Adrenal gland (tissue), 12 donors: ENCODE data around the gene ATXN1. TPM values are rescaled to one million over a fixed set of nuclear protein-coding genes. Genes with fewer than 3 reads are reported as not detected.

Experiments used
- DNase-seq, 7 donors: peaks; one replicate each; pipeline ENCODE4 v3.0.0-alpha.2; 2019 to 2020
- H3K27ac ChIP-seq, 5 donors: fragments of 200-600 bp; sonication (generic) in 4 of 5; 1 replicate in 3 of 5; 2 replicates in 2 of 5; pipeline versions ENCODE4 v1.5.1 to v1.8.0; 2016 to 2020; ENCODE audit warnings: mild to moderate bottlenecking in 1 of 5
- H3K27me3 ChIP-seq: fragments of 200-600 bp; 2 replicates; pipeline ENCODE4 v1.8.0; 2021
- H3K36me3 ChIP-seq, 2 donors: fragments of 200-600 bp; replicated peaks in 1 of 2; 1 replicate in 1 of 2; 2 replicates in 1 of 2; pipeline versions ENCODE4 v1.5.1 to v1.8.0; 2018 to 2022
- H3K4me1 ChIP-seq, 2 donors: fragments of 200-600 bp; replicated peaks in 1 of 2; 1 replicate in 1 of 2; 2 replicates in 1 of 2; pipeline versions ENCODE4 v1.5.1 to v1.8.0; 2018 to 2021
- H3K4me3 ChIP-seq, 4 donors: fragments of 200-600 bp; sonication (generic) in 3 of 4; one replicate each; pipeline ENCODE4 v1.5.1; 2016 to 2018
- H3K9me3 ChIP-seq, 3 donors: fragments of 200-600 bp; sonication (generic) in 1 of 3; replicated peaks in 1 of 3; 1 replicate in 2 of 3; 2 replicates in 1 of 3; pipeline versions ENCODE4 v1.5.1 to v1.8.0; 2016 to 2021
- CTCF ChIP-seq, 6 experiments: fragments of 450-650 bp in 4 of 6; fragments of 200-600 bp in 2 of 6; sonication (generic) in 1 of 6; IDR thresholded peaks; 1 replicate in 5 of 6; 2 replicates in 1 of 6; pipeline versions ENCODE4 v1.5.1 to v1.8.0; 2016 to 2021; ENCODE audit warnings: antibody characterized with exemption in 6 of 6, mild to moderate bottlenecking in 2 of 6, moderate library complexity in 1 of 6
- POLR2A ChIP-seq, 2 donors: fragments of 450-650 bp; IDR thresholded peaks; one replicate each; pipeline ENCODE4 v1.6.1; 2017; ENCODE audit warnings: antibody characterized with exemption in 2 of 2, mild to moderate bottlenecking in 2 of 2, moderate library complexity in 1 of 2
- WGBS, 4 donors: extraction: QIAGEN DNeasy Blood & Tissue Kit in 2 of 4; methylation state at CpG; one replicate each; pipeline versions ENCODE4 v1.1.5 to v1.1.7; 2013 to 2017; 5-methylcytosine and 5-hydroxymethylcytosine counted together
- intact Hi-C, 2 donors: fragments of 100-400 bp; cut with DNase I; formaldehyde crosslinking; loops; one replicate each; pipeline versions ENCODE4 v1.14.1 to v1.15.0; 2022 to 2023
- polyA plus RNA-seq, 3 donors: library from polyadenylated mRNA; stranded (reverse); fragments of 200-250 nt in 2 of 3; fragments of 350-450 nt in 1 of 3; fragmentation: Illumina TruSeq in 1 of 3; extraction: RNeasy Lipid Tissue Mini Kit (QIAGEN cat#74804) in 1 of 3; gene quantifications; one replicate each; pipeline ENCODE4 v1.2.3, GENCODE V29; 2013 to 2014
- total RNA-seq, 9 donors: library from RNA; depleted of rRNA in 4 of 9; stranded (reverse); fragments of >200 nt in 4 of 9; fragments of 120-200 nt in 1 of 9; fragmentation: NEBNext Ultra II Directional in 1 of 9; extraction: Animal tissue kit (Norgen Biotek cat#: 25700) in 1 of 9; gene quantifications; one replicate each; pipeline versions ENCODE4 v1.1.0 to v1.2.4, GENCODE V29; 2013 to 2023
- donor health status: healthy with polysubstance abuse.
- donor health status: Bipolar disorder and iron deficiency.
- donor health status: DM: yes; HTN: yes; CAD: no.
- donor health status: DM: no; HTN: no; CAD: no.
- donor health status: DM: no; HTN: no; CAD: no.
- donor health status: DM: yes; HTN: yes; CAD: no.

ATXN1 gene
- total and polyA plus RNA-seq, 12 donors, result 3.4 to 51.3 (median 25.4) TPM

DNA sequence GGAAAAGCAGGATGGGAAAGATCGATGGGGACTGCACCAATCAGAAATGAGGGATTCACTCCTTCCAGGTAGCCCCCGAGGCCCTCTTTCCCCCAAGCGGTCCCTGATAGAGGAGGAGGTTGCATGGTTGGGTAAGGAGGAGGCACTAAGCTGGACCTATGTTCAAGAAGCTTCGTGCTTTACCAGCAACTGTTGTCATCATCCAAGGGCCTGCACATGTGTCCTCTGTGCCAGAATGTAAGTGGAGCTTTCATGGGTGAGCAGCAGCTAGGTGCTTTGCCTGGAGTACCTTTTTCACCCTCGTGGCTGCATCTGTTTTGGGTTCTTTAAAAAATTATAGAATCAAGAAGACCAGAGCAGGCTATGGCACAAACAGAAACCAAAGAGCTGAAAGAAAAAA, 468.8 kb downstream of the ATXN1 start:
- Histone ChIP-seq H3K27me3 (no peaks in the 10 kb centered on the region), H3K9me3 (no peaks in the 10 kb centered on the region), H3K27ac (no peak overlapping the region), H3K4me3 (no peak overlapping the region), H3K36me3 (no peaks in the 10 kb centered on the region), H3K4me1 (no peaks in the 10 kb centered on the region)
- TF ChIP-seq POLR2A (IDR thresholded peaks at IDR 0.05) (no peak), CTCF (IDR thresholded peaks at IDR 0.05) (no peak)
- WGBS, 4 donors, result 83 to 94% (median 85%) methylated on average over 4 to 5 of the region's 5 CpGs
- intact Hi-C loops, result no loop called here
- DNase-seq, result no peak

DNA sequence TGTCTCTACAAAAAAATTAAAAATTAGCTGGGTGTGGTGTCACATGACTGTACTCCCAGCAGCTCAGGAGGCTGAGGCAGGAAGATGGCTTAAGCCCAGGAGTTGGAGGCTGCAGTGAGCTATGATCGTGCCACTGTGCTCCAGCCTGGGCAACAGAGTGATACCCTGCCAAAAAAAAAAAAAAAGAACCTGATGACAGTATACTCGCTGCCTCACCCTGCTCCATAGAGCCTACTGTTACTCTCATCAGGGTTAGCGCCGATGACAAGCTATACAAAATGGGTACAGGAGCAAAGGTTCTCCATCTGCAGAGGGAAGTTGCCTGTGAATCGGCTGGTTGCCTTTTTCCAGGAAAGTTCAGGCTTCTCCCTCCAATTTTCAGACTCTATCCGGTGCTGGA, 469.5 kb downstream of the ATXN1 start:
- H3K4me3 ChIP-seq, result no peak overlapping the region
- WGBS, 4 donors, result 84 to 94% (median 87%) methylated on average over 6 of the region's 6 CpGs
- intact Hi-C loops, result no loop called here
- TF ChIP-seq POLR2A (IDR thresholded peaks at IDR 0.05) (no peak), CTCF (IDR thresholded peaks at IDR 0.05) (no peak)
- no peaks in the 10 kb centered on the region for H3K27me3 ChIP-seq
- H3K36me3 ChIP-seq, result no peaks in the 10 kb centered on the region
- DNase-seq, result no peak
- H3K4me1 ChIP-seq, result no peaks in the 10 kb centered on the region
- H3K9me3 ChIP-seq, result no peaks in the 10 kb centered on the region
- H3K27ac ChIP-seq, result no peak overlapping the region

DNA sequence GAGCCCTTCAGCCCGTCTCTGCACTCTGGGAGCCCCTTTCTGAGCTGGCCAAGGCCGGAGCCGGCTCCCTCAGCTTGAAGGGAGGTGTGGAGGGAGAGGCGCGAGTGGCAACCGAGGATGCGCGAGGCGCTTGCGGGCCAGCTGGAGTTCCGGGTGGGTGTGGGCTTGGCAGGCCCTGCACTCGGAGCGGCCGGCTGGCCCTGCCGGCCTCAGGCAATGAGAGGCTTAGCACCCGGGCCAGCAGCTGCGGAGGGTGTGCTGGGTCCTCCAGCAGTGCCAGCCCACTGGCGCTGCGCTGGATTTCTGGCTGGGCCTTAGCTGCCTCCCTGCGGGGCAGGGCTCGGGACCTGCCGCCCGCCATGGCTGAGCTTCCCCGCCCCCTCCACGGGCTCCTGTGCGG, 473.1 kb downstream of the ATXN1 start:
- Histone ChIP-seq H3K27me3 (no peaks in the 10 kb centered on the region), H3K9me3 (no peaks in the 10 kb centered on the region), H3K4me1 (no peaks in the 10 kb centered on the region), H3K27ac (no peak overlapping the region), H3K36me3 (no peaks in the 10 kb centered on the region), H3K4me3 (no peak overlapping the region)
- TF ChIP-seq CTCF (IDR thresholded peaks at IDR 0.05) (no peak), POLR2A (IDR thresholded peaks at IDR 0.05) (no peak)
- DNase-seq, result no peak
- intact Hi-C loops, result no loop called here
- WGBS, 4 donors, result 95 to 98% (median 96%) methylated on average over 12 to 26 of the region's 26 CpGs

DNA sequence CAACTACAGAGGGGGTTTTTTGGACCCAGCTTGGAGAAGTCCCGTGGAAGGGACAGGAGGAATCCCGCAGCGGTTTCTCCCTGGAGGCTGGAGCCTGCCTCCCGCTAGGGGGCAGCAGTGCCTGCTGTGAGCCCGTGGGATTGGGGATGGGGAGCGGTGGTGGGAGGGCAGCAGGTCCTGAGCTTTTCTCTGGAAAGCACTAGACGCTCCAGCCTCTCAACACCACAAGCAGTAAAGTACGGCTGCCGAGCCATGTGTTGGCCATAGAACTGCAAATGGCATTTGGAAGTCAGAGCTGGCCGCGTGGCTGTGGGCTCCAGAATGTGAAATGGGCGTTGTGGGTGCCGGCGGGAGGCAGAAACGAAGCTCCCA, 475.1 kb downstream of the ATXN1 start:
- Histone ChIP-seq H3K27me3 (no peaks in the 10 kb centered on the region), H3K36me3 (no peaks in the 10 kb centered on the region), H3K4me1 (no peaks in the 10 kb centered on the region), H3K27ac (no peak overlapping the region), H3K4me3 (no peak overlapping the region), H3K9me3 (no peaks in the 10 kb centered on the region)
- intact Hi-C loops, result no loop called here
- TF ChIP-seq POLR2A (IDR thresholded peaks at IDR 0.05) (no peak), CTCF (IDR thresholded peaks at IDR 0.05) (peak; percentile 11 to 56 (median 45))
- DNase-seq, result peak in 3 of 7 donors; percentile 21 to 27 (median 26)
- 67 to 77% (median 72%) methylated on average over 14 to 15 of the region's 15 CpGs for WGBS, 4 donors
